C4-2B (cell line): ENCODE measurements around the gene ADGRE2.

Experiments
- CTCF ChIP-seq: fragments of 450-650 bp; conservative IDR thresholded peaks from 2 replicates; pipeline ENCODE4 v1.5.1; 2017; ENCODE audit warnings: mild to moderate bottlenecking
- ZFX ChIP-seq: fragments of 450-650 bp; IDR thresholded peaks from 2 replicates; pipeline ENCODE4 v1.6.1; 2017

- TF ChIP-seq CTCF (no peak), ZFX (no peak)
Observed at GRCh38 chr19:14748601-14749000, 29.8 kb downstream of the ADGRE2 start.
